Naive B cell (primary cell): ENCODE results near the gene DHRSX. TPM values are rescaled to one million over a fixed set of nuclear protein-coding genes. Genes with fewer than 3 reads are reported as not detected.
A peak's percentile ranks its signal among the peaks of the same experiment; 100 is the strongest.
"Not testable (repeated sequence)": the region's sequence is repeated elsewhere in the genome, so short reads cannot be mapped to it uniquely, and the experiment has no call there.

Experiments used
- ATAC-seq, 2 donors: fragments of 150-1000 bp; cut with Tn5 transposase; 2 replicates each; pipeline ENCODE4 v1.10.0; 2021; ENCODE audit warnings: low read depth in 2 of 2, mild to moderate bottlenecking in 2 of 2, moderate library complexity in 2 of 2
- DNase-seq: peaks from one replicate; pipeline ENCODE4 v3.0.0; 2022
- H3K27ac Mint-ChIP-seq, 6 donors: one replicate each; pipeline ENCODE4 v1.8.0; 2020 to 2022; ENCODE audit warnings: mild to moderate bottlenecking in 6 of 6, mixed read lengths in 6 of 6, moderate library complexity in 5 of 6, inconsistent platforms in 2 of 6
- H3K27me3 Mint-ChIP-seq, 3 donors: one replicate each; pipeline ENCODE4 v1.8.0; 2021 to 2022; ENCODE audit warnings: mixed read lengths in 3 of 3, mild to moderate bottlenecking in 1 of 3
- H3K36me3 Mint-ChIP-seq, 2 donors: one replicate each; pipeline ENCODE4 v1.8.0; 2020 to 2022; ENCODE audit warnings: mixed read lengths in 2 of 2, inconsistent platforms in 1 of 2, mild to moderate bottlenecking in 1 of 2
- H3K4me1 Mint-ChIP-seq, 3 donors: one replicate each; pipeline ENCODE4 v1.8.0; 2020 to 2022; ENCODE audit warnings: mixed read lengths in 3 of 3, inconsistent platforms in 1 of 3, mild to moderate bottlenecking in 1 of 3, moderate library complexity in 1 of 3
- H3K4me3 Mint-ChIP-seq, 8 donors: one replicate each; pipeline ENCODE4 v1.8.0; 2020 to 2022; ENCODE audit warnings: mild to moderate bottlenecking in 8 of 8, mixed read lengths in 8 of 8, moderate library complexity in 8 of 8, inconsistent platforms in 2 of 8
- H3K9me3 Mint-ChIP-seq, 7 donors: one replicate each; pipeline ENCODE4 v1.8.0; 2020 to 2022; ENCODE audit warnings: mixed read lengths in 7 of 7, mild to moderate bottlenecking in 5 of 7, inconsistent platforms in 2 of 7, moderate library complexity in 1 of 7
- polyA plus RNA-seq, 6 donors: library from polyadenylated mRNA; unstranded; fragments of 300-500 nt; fragmentation: Illumina TruSeq; gene quantifications; one replicate each; pipeline ENCODE4 v1.2.3, GENCODE V29; 2021; ENCODE audit warnings: low read depth in 6 of 6

DHRSX gene
- polyA plus RNA-seq, 6 donors from 2014 or later: 20.9 to 33.3 (median 28.4) TPM

GRCh38 chrX:2224597-2225235, 276.1 kb downstream of the DHRSX start:
- no peak for DNase-seq
- H3K36me3 Mint-ChIP-seq: peaks cover 42 to 69% of the 10 kb centered on the region in 2 donors
- peak overlapping the region in 1 of 8 donors; percentile 0 for H3K4me3 Mint-ChIP-seq
- ATAC-seq: no peak
- H3K27me3 Mint-ChIP-seq: no peaks in the 10 kb centered on the region
- H3K27ac Mint-ChIP-seq: peak overlapping the region in 1 of 6 donors; percentile 42
- H3K4me1 Mint-ChIP-seq: peaks cover 3 to 19% (median 12%) of the 10 kb centered on the region in 3 donors
- H3K9me3 Mint-ChIP-seq: peaks cover 29 to 57% (median 33%) of the 10 kb centered on the region in 7 donors

- Mint-ChIP-seq H3K4me3 (peak overlapping the region in 1 of 8 donors; percentile 54), H3K36me3 (peaks cover 40 to 67% of the 10 kb centered on the region in 2 donors), H3K9me3 (peaks cover 29 to 61% (median 33%) of the 10 kb centered on the region in 7 donors), H3K27me3 (no peaks in the 10 kb centered on the region), H3K4me1 (peaks cover 3 to 15% (median 12%) of the 10 kb centered on the region in 3 donors), H3K27ac (peak overlapping the region in 1 of 6 donors; percentile 42)
- ATAC-seq: no peak
- DNase-seq: no peak
Measured at GRCh38 chrX:2224161-2224560, 276.6 kb downstream of the DHRSX start.

GRCh38 chrX:2220829-2221567, 279.8 kb downstream of the DHRSX start:
- H3K9me3 Mint-ChIP-seq: peaks cover 27 to 77% (median 50%) of the 10 kb centered on the region in 7 donors
- peaks cover 49 to 63% of the 10 kb centered on the region in 2 donors for H3K36me3 Mint-ChIP-seq
- H3K4me1 Mint-ChIP-seq: peaks cover 0 to 9% (median 4%) of the 10 kb centered on the region in 3 donors
- ATAC-seq (no peak), DNase-seq (no peak)
- no peaks in the 10 kb centered on the region for H3K27me3 Mint-ChIP-seq
- H3K4me3 Mint-ChIP-seq: no peak overlapping the region
- H3K27ac Mint-ChIP-seq: no peak overlapping the region

GRCh38 chrX:2220296-2220695, 280.5 kb downstream of the DHRSX start:
- Mint-ChIP-seq H3K27me3 (no peaks in the 10 kb centered on the region), H3K4me3 (peak overlapping the region in 1 of 8 donors; percentile 28), H3K27ac (no peak overlapping the region), H3K36me3 (peaks cover 49 to 57% of the 10 kb centered on the region in 2 donors), H3K4me1 (peaks cover 0 to 5% (median 0%) of the 10 kb centered on the region in 3 donors), H3K9me3 (peaks cover 23 to 78% (median 50%) of the 10 kb centered on the region in 7 donors)
- DNase-seq: no peak
- ATAC-seq: no peak

- not testable (repeated sequence) for H3K4me3 Mint-ChIP-seq, DNase-seq, H3K27me3 Mint-ChIP-seq, ATAC-seq
- Mint-ChIP-seq H3K36me3 (peaks cover 10 to 34% of the 10 kb centered on the region in 2 donors), H3K27ac (peak overlapping the region in 4 of 6 donors; percentile 24 to 66 (median 55)), H3K4me1 (peaks cover 0 to 12% (median 6%) of the 10 kb centered on the region in 3 donors), H3K9me3 (peaks cover 5 to 41% (median 26%) of the 10 kb centered on the region in 7 donors)
Measured at GRCh38 chrX:2214138-2214823, 286.5 kb downstream of the DHRSX start.

- not testable (repeated sequence) for ATAC-seq, H3K4me3 Mint-ChIP-seq, H3K27me3 Mint-ChIP-seq, DNase-seq
- H3K4me1 Mint-ChIP-seq: peaks cover 0 to 13% (median 6%) of the 10 kb centered on the region in 3 donors
- H3K36me3 Mint-ChIP-seq: peaks cover 0 to 27% of the 10 kb centered on the region in 2 donors
- peaks cover 0 to 23% (median 11%) of the 10 kb centered on the region in 7 donors for H3K9me3 Mint-ChIP-seq
- H3K27ac Mint-ChIP-seq: peak overlapping the region in 3 of 6 donors; percentile 24 to 89 (median 49)
Measured at GRCh38 chrX:2211667-2212066, 289.1 kb downstream of the DHRSX start.

GRCh38 chrX:2193273-2193592, 307.5 kb downstream of the DHRSX start:
- H3K9me3 Mint-ChIP-seq: peaks cover 2 to 13% (median 5%) of the 10 kb centered on the region in 7 donors
- H3K4me3 Mint-ChIP-seq: no peak overlapping the region
- no peak overlapping the region for H3K27ac Mint-ChIP-seq
- DNase-seq: no peak
- H3K4me1 Mint-ChIP-seq: peaks cover 7 to 10% (median 10%) of the 10 kb centered on the region in 3 donors
- no peaks in the 10 kb centered on the region for H3K36me3 Mint-ChIP-seq
- H3K27me3 Mint-ChIP-seq: peaks cover 0 to 4% (median 0%) of the 10 kb centered on the region in 3 donors
- no peak for ATAC-seq

- Mint-ChIP-seq H3K36me3 (peaks cover 0 to 5% of the 10 kb centered on the region in 2 donors), H3K9me3 (peaks cover 2 to 13% (median 5%) of the 10 kb centered on the region in 7 donors), H3K27ac (peak overlapping the region in 1 of 6 donors; percentile 47), H3K27me3 (peaks cover 0 to 4% (median 0%) of the 10 kb centered on the region in 3 donors), H3K4me1 (peaks cover 7 to 10% (median 10%) of the 10 kb centered on the region in 3 donors), H3K4me3 (no peak overlapping the region)
- no peak for DNase-seq
- ATAC-seq: no peak
Measured at GRCh38 chrX:2192584-2193272, 308.0 kb downstream of the DHRSX start.

- peaks cover 2 to 13% (median 5%) of the 10 kb centered on the region in 7 donors for H3K9me3 Mint-ChIP-seq
- H3K4me1 Mint-ChIP-seq: peaks cover 7 to 10% (median 8%) of the 10 kb centered on the region in 3 donors
- peaks cover 0 to 2% (median 0%) of the 10 kb centered on the region in 3 donors for H3K27me3 Mint-ChIP-seq
- ATAC-seq (no peak), DNase-seq (no peak)
- H3K27ac Mint-ChIP-seq: peak overlapping the region in 1 of 6 donors; percentile 2
- H3K36me3 Mint-ChIP-seq: peaks cover 0 to 7% of the 10 kb centered on the region in 2 donors
- no peak overlapping the region for H3K4me3 Mint-ChIP-seq
Measured at GRCh38 chrX:2188840-2189239, 311.9 kb downstream of the DHRSX start.

- no peak for ATAC-seq
- no peak for DNase-seq
- peak overlapping the region in 1 of 8 donors; percentile 22 for H3K4me3 Mint-ChIP-seq
- peaks cover 4 to 7% (median 5%) of the 10 kb centered on the region in 3 donors for H3K4me1 Mint-ChIP-seq
- H3K27ac Mint-ChIP-seq: peak overlapping the region in 1 of 6 donors; percentile 76
- H3K27me3 Mint-ChIP-seq: no peaks in the 10 kb centered on the region
- peaks cover 2 to 13% (median 5%) of the 10 kb centered on the region in 7 donors for H3K9me3 Mint-ChIP-seq
- peaks cover 0 to 7% of the 10 kb centered on the region in 2 donors for H3K36me3 Mint-ChIP-seq
Measured at GRCh38 chrX:2188330-2188792, 312.4 kb downstream of the DHRSX start.

GRCh38 chrX:2187352-2188115, 313.2 kb downstream of the DHRSX start:
- peaks cover 0 to 7% of the 10 kb centered on the region in 2 donors for H3K36me3 Mint-ChIP-seq
- ATAC-seq (no peak), DNase-seq (no peak)
- no peaks in the 10 kb centered on the region for H3K4me1 Mint-ChIP-seq
- no peaks in the 10 kb centered on the region for H3K27me3 Mint-ChIP-seq
- peaks cover 0 to 13% (median 5%) of the 10 kb centered on the region in 7 donors for H3K9me3 Mint-ChIP-seq
- H3K4me3 Mint-ChIP-seq: no peak overlapping the region
- peak overlapping the region in 1 of 6 donors; percentile 69 for H3K27ac Mint-ChIP-seq
